Choroid plexus epithelial cell (primary cell): ENCODE results near the gene CAMK1G.

Experiments used
- DNase-seq: peaks from one replicate; pipeline ENCODE4 v3.0.0-alpha.2; 2010; ENCODE audit warnings: low read depth
- H3K4me3 ChIP-seq: 2 replicates; pipeline ENCODE4 v1.5.1; 2011; ENCODE audit warnings: low read depth, mild to moderate bottlenecking, control low read depth, low read length, moderate library complexity
- TF ChIP-seq, protein P1 (sequence below): conservative IDR thresholded peaks from 2 replicates; pipeline ENCODE4 v1.5.1; 2011; ENCODE audit warnings: low read depth, mild to moderate bottlenecking, control low read depth, inconsistent platforms, low read length, moderate library complexity

The CAMK1G gene

DNA sequence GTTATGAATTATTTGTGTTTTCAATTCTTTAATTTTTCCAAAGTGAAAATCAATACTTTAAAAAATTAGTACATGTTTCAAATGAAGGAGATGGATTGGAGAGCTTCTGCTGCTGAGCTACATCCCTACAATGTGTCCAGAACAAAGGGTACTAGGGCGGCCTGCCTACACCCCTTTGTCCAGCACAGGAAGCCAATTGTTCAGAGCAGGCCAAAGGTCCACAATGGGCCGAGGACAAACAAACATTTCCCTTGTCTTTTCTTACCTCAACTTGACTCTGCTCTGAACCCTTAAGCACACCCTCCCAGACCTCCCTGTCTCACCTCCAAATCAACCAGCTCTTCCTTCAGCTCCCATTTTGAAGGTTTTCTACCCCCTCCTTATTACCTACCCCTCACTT is 39.4 kb upstream of the CAMK1G start:
- no peak overlapping the region for H3K4me3 ChIP-seq
- no peak for DNase-seq
- TF ChIP-seq, protein P1, sequence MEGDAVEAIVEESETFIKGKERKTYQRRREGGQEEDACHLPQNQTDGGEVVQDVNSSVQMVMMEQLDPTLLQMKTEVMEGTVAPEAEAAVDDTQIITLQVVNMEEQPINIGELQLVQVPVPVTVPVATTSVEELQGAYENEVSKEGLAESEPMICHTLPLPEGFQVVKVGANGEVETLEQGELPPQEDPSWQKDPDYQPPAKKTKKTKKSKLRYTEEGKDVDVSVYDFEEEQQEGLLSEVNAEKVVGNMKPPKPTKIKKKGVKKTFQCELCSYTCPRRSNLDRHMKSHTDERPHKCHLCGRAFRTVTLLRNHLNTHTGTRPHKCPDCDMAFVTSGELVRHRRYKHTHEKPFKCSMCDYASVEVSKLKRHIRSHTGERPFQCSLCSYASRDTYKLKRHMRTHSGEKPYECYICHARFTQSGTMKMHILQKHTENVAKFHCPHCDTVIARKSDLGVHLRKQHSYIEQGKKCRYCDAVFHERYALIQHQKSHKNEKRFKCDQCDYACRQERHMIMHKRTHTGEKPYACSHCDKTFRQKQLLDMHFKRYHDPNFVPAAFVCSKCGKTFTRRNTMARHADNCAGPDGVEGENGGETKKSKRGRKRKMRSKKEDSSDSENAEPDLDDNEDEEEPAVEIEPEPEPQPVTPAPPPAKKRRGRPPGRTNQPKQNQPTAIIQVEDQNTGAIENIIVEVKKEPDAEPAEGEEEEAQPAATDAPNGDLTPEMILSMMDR, result no peak

DNA sequence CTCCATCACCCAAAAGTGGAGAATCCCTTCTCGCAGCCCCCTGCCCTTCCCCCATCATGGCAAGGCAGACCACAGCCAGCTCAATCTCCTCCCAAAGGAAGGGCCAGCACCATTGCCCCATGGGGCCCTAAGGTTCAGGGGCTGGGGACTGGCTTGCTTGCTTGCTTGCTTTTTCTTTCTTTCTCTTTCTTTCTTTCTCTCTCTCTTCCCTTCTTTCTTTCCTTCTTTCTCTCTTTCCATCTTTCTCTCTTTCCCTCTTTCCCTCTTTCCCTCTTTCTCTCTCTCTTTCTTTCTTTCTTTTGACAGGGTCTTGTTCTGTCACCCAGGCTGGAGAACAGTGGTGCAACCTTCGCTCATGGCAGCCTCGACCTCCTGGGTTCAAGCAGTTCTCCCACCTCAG is 38.1 kb upstream of the CAMK1G start:
- no peak for DNase-seq
- TF ChIP-seq, protein P1, result no peak
- no peak overlapping the region for H3K4me3 ChIP-seq

DNA sequence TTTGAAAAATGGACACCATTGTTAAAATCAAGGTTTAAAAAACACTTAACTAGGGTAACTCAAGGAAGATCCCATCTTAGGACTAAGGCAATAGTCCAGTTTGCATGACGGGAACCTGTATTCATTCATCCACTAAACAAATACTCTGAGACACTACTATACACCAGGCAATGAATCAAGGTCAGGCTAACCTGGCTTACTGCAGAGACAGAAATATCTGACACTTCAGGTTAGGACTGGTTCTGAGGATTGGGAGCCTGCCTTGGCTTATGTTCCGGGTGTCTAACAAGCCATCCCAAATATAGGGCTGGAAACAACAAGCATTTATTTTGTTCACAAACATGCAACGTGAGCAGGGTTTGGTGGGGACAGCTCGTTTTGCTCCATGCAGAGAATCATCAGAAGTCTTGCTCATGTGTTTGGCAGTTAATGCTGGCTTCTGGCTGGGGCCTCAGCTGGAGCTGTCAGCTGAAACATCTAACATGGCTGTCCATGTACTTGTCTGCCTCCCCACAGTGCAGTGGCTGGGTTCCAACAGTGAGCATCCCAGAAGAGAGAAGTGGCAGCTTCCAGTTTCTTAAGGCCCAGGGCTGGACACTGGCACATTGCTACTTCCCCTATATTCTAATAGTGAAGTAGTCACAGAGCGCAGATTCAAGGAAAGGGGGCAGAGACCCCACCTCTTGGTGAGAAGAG is 37.0 kb upstream of the CAMK1G start:
- peak; percentile 71 for DNase-seq
- TF ChIP-seq, protein P1, result no peak

DNA sequence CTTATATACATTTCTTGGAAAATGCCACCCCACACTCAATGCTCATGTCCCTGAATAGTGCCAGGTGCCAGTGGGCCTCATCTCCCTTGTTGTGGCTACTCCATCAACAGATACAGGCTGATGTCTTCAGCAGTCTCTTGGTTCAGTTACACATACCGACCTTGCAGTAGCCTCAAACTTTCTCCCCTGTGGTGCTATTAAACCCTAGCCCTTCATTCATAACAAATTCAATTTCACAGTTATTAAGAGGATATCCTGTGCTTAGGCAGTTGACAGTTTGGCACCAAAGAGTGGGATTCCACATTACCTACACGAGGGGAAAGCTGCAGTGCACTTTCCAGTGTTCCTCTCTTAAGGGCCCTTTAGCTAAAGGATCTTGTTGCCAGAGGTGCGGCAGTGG is 35.9 kb upstream of the CAMK1G start:
- DNase-seq, result no peak
- TF ChIP-seq, protein P1, result no peak

More for the DNA sequence above, 37.0 kb upstream of the CAMK1G start:
- no peak overlapping the region for H3K4me3 ChIP-seq

DNA sequence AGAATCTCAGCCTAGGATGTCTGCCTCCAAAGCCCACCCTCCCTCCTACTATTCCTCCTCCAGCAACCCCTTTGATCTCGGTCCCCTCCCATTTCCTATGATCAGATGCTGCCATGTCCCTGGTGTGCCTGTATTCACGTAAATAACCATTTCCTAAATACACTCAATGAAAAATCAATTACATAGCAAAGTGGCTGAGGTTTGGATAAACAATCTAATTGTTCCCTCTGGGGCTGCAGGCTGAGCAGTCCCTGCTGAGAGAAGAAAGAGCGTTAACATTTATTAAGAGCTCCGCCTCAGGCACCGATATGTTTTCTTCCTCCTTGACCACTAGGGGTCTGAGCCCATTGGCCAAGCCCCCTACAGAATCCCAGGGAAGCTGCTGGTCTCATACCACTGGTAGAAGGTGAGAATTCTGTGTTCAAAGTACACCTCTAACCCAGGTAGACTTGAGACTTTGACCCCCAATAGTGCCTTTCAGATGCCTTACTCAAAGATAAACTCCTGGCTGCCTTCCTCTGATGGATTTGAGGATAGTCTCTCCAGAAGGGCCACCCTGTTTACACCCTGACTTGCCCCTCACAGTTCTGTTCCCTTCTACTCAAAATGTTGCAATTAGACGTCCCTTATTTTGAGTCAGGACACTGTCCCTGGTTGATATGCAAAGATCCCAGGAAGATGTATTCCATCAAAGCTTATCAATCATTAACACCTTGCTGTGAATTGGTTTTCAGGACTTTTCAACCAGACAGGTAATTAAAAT is 33.9 kb upstream of the CAMK1G start:
- TF ChIP-seq, protein P1, result peak; percentile 34

More for the DNA sequence above, 35.9 kb upstream of the CAMK1G start:
- no peak overlapping the region for H3K4me3 ChIP-seq

DNA sequence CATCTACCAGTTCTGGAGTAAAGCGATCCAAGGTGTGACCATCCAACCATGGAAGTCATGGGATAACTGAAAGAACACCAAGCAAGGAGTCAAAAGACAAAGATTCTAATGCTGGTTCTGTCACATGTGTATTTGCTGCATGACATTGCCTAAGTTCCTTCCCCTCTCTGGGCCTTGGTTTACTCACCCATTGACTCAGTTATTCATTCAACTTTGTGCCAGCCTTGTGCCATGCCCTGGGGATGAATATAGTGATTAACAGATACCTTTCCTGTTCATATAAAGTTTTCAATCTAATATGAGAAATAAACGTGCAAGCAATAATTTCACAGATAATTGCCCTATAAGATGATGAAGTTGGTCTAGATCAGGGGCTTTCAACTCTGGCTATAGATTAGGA is 33.0 kb upstream of the CAMK1G start:
- H3K4me3 ChIP-seq, result no peak overlapping the region
- TF ChIP-seq, protein P1, result no peak

More for the DNA sequence above, 33.9 kb upstream of the CAMK1G start:
- H3K4me3 ChIP-seq, result no peak overlapping the region
- no peak for DNase-seq

More for the DNA sequence above, 33.0 kb upstream of the CAMK1G start:
- DNase-seq, result no peak
